Fibroblast of gingiva (primary cell): ENCODE measurements around the gene PPFIA2.
"Not testable (repeated sequence)": the region's sequence is repeated elsewhere in the genome, so short reads cannot be mapped to it uniquely, and the experiment has no call there.

Experiments used
- DNase-seq: peaks from one replicate; pipeline ENCODE4 v3.0.0-alpha.2; 2011; ENCODE audit warnings: low read depth

The PPFIA2 gene

GRCh38 chr12:81668475-81668874 lies 90.7 kb downstream of the PPFIA2 start:
- peak; percentile 63 for DNase-seq

- DNase-seq, result not testable (repeated sequence)
Measured at GRCh38 chr12:81659310-81659709, 99.8 kb downstream of the PPFIA2 start.

- DNase-seq, result peak; percentile 39
Measured at GRCh38 chr12:81644503-81644902, 114.6 kb downstream of the PPFIA2 start.

GRCh38 chr12:81639196-81639595 lies 120.0 kb downstream of the PPFIA2 start:
- no peak for DNase-seq

GRCh38 chr12:81633127-81633526 lies 126.0 kb downstream of the PPFIA2 start:
- DNase-seq, result no peak

GRCh38 chr12:81627336-81628189 lies 131.6 kb downstream of the PPFIA2 start:
- peak; percentile 43 for DNase-seq

GRCh38 chr12:81626406-81626805 lies 132.7 kb downstream of the PPFIA2 start:
- no peak for DNase-seq

- no peak for DNase-seq
Measured at GRCh38 chr12:81617915-81618314, 141.2 kb downstream of the PPFIA2 start.

GRCh38 chr12:81615026-81615588 lies 144.0 kb downstream of the PPFIA2 start:
- DNase-seq, result no peak

- no peak for DNase-seq
Measured at GRCh38 chr12:81610955-81611889, 147.9 kb downstream of the PPFIA2 start.

- no peak for DNase-seq
Measured at GRCh38 chr12:81597928-81598604, 161.1 kb downstream of the PPFIA2 start.

GRCh38 chr12:81596558-81596957 lies 162.6 kb downstream of the PPFIA2 start:
- no peak for DNase-seq

- DNase-seq, result no peak
Measured at GRCh38 chr12:81591256-81591655, 167.9 kb downstream of the PPFIA2 start.

- DNase-seq, result not testable (repeated sequence)
Measured at GRCh38 chr12:81590703-81591102, 168.4 kb downstream of the PPFIA2 start.

- DNase-seq, result no peak
Measured at GRCh38 chr12:81588235-81589008, 170.7 kb downstream of the PPFIA2 start.

GRCh38 chr12:81585787-81586186 lies 173.4 kb downstream of the PPFIA2 start:
- DNase-seq, result no peak

GRCh38 chr12:81573228-81573627 lies 185.9 kb downstream of the PPFIA2 start:
- peak; percentile 5 for DNase-seq

GRCh38 chr12:81572411-81572810 lies 186.7 kb downstream of the PPFIA2 start:
- DNase-seq, result no peak

GRCh38 chr12:81570234-81570633 lies 188.9 kb downstream of the PPFIA2 start:
- no peak for DNase-seq

GRCh38 chr12:81564237-81564636 lies 194.9 kb downstream of the PPFIA2 start:
- DNase-seq, result no peak

GRCh38 chr12:81558031-81558430 lies 201.1 kb downstream of the PPFIA2 start:
- peak; percentile 35 for DNase-seq
